Stromal cell of bone marrow (primary cell): ENCODE measurements around the gene ADGRG1.
"Not testable (repeated sequence)": the region's sequence is repeated elsewhere in the genome, so short reads cannot be mapped to it uniquely, and the experiment has no call there.

Experiments used
- DNase-seq: peaks from one replicate; pipeline ENCODE4 v3.0.0-alpha.2; 2012; ENCODE audit warnings: low read depth

The ADGRG1 gene

GRCh38 chr16:57628008-57628781, at the start of gene ADGRG1:
TSS of gene ADGRG1 (plus strand) at chr16:57628630. CDS start at chr16:57650288, 21,658 bp downstream.
- peak; percentile 95 for DNase-seq

- DNase-seq: no peak
These were observed 49.1 kb upstream of the ADGRG1 start for GRCh38 chr16:57579361-57579665.

GRCh38 chr16:57585051-57585687, 43.3 kb upstream of the ADGRG1 start:
- no peak for DNase-seq

- no peak for DNase-seq
These were observed 39.6 kb upstream of the ADGRG1 start for GRCh38 chr16:57588831-57589230.

- DNase-seq: no peak
These were observed 39.1 kb upstream of the ADGRG1 start for GRCh38 chr16:57589374-57589773.

GRCh38 chr16:57590654-57591085, 37.8 kb upstream of the ADGRG1 start:
- peak; percentile 18 for DNase-seq

GRCh38 chr16:57591086-57591869, 37.2 kb upstream of the ADGRG1 start:
- peak; percentile 43 for DNase-seq

- DNase-seq: no peak
These were observed 36.5 kb upstream of the ADGRG1 start for GRCh38 chr16:57591870-57592485.

- no peak for DNase-seq
These were observed 35.8 kb upstream of the ADGRG1 start for GRCh38 chr16:57592591-57593003.

- DNase-seq: no peak
These were observed 35.4 kb upstream of the ADGRG1 start for GRCh38 chr16:57593021-57593420.

GRCh38 chr16:57593990-57594389, 34.4 kb upstream of the ADGRG1 start:
- DNase-seq: no peak

GRCh38 chr16:57594531-57595031, 33.8 kb upstream of the ADGRG1 start:
- DNase-seq: no peak

- not testable (repeated sequence) for DNase-seq
These were observed 32.2 kb upstream of the ADGRG1 start for GRCh38 chr16:57596234-57596633.

GRCh38 chr16:57598437-57598836, 30.0 kb upstream of the ADGRG1 start:
- DNase-seq: no peak

- no peak for DNase-seq
These were observed 28.2 kb upstream of the ADGRG1 start for GRCh38 chr16:57600048-57600835.

GRCh38 chr16:57600952-57601580, 27.4 kb upstream of the ADGRG1 start:
- DNase-seq: no peak

GRCh38 chr16:57601801-57602478, 26.5 kb upstream of the ADGRG1 start:
- no peak for DNase-seq

GRCh38 chr16:57603115-57604024, 25.1 kb upstream of the ADGRG1 start:
- no peak for DNase-seq

- no peak for DNase-seq
These were observed 24.3 kb upstream of the ADGRG1 start for GRCh38 chr16:57604177-57604576.
